HG03159 (cell line): ENCODE results near the gene NPIPB6.

ENCODE experiments used
- ATAC-seq: cut with Tn5 transposase; IDR thresholded peaks from one replicate; pipeline ENCODE4 v1.9.1; 2021; ENCODE audit warnings: mild to moderate bottlenecking, moderate library complexity; ENCODE audit not compliant: unreplicated experiment

The NPIPB6 gene

GRCh38 chr16:28324235-28324886 is 38.9 kb downstream of the NPIPB6 start:
- ATAC-seq, result no peak

GRCh38 chr16:28321700-28322411 is 41.5 kb downstream of the NPIPB6 start:
- no peak for ATAC-seq

GRCh38 chr16:28320741-28321140 is 42.6 kb downstream of the NPIPB6 start:
- ATAC-seq, result no peak

GRCh38 chr16:28320023-28320561 is 43.2 kb downstream of the NPIPB6 start:
- no peak for ATAC-seq

GRCh38 chr16:28319476-28320022 is 43.8 kb downstream of the NPIPB6 start:
- no peak for ATAC-seq

- ATAC-seq, result no peak
These were observed 45.1 kb downstream of the NPIPB6 start for GRCh38 chr16:28318042-28318744.

- no peak for ATAC-seq
These were observed 46.0 kb downstream of the NPIPB6 start for GRCh38 chr16:28317040-28317880.

- ATAC-seq, result no peak
These were observed 47.3 kb downstream of the NPIPB6 start for GRCh38 chr16:28316054-28316453.

- no peak for ATAC-seq
These were observed 49.7 kb downstream of the NPIPB6 start for GRCh38 chr16:28313587-28313986.

GRCh38 chr16:28312327-28312726 is 51.0 kb downstream of the NPIPB6 start:
- no peak for ATAC-seq

- no peak for ATAC-seq
These were observed 51.4 kb downstream of the NPIPB6 start for GRCh38 chr16:28311913-28312312.

GRCh38 chr16:28311413-28311812 is 51.9 kb downstream of the NPIPB6 start:
- ATAC-seq, result no peak

- ATAC-seq, result no peak
These were observed 52.5 kb downstream of the NPIPB6 start for GRCh38 chr16:28310796-28311195.

GRCh38 chr16:28309811-28310311 is 53.4 kb downstream of the NPIPB6 start:
- no peak for ATAC-seq

GRCh38 chr16:28308794-28309584 is 54.3 kb downstream of the NPIPB6 start:
- no peak for ATAC-seq

GRCh38 chr16:28307936-28308335 is 55.4 kb downstream of the NPIPB6 start:
- ATAC-seq, result no peak

GRCh38 chr16:28304214-28304613 is 59.1 kb downstream of the NPIPB6 start:
- ATAC-seq, result no peak

GRCh38 chr16:28303132-28303531 is 60.2 kb downstream of the NPIPB6 start:
- ATAC-seq, result no peak

- ATAC-seq, result no peak
These were observed 61.7 kb downstream of the NPIPB6 start for GRCh38 chr16:28301620-28302019.

- no peak for ATAC-seq
These were observed 62.2 kb downstream of the NPIPB6 start for GRCh38 chr16:28301154-28301553.
